ENCODE data around the gene LZIC. TPM values are rescaled to one million over a fixed set of nuclear protein-coding genes. Genes with fewer than 3 reads are reported as not detected.

LZIC gene
- polyA plus RNA-seq, 1 of the 3 experiments (the other 2 are of a cell fraction) = 9.6 TPM

GRCh38 chr1:9910423-9911178 is 32.6 kb downstream of the LZIC start:
- Histone ChIP-seq H3K79me2 (ENCODE audit: insufficient read depth) (peaks cover 30% of the 10 kb centered on the region), H3K4me1 (ENCODE audit: control insufficient read depth in 1 of 2, insufficient read depth in 2 of 2, low read depth in 1 of 2, low read length in 1 of 2) (peaks cover 4 to 10% of the 10 kb centered on the region in 2 experiments; a peak in 2 of 4 replicates), H3K27me3 (ENCODE audit: insufficient read depth) (no peaks in the 10 kb centered on the region), H3K27ac (ENCODE audit: low read depth in 2 of 2, low read length in 1 of 2) (peak overlapping the region; percentile 85 to 88), H3F3A (replicated peaks; ENCODE audit: insufficient read depth) (peaks cover 12% of the 10 kb centered on the region), H3K36me3 (replicated peaks in 1 of 2; ENCODE audit: control insufficient read depth in 1 of 2, insufficient read depth in 2 of 2, low read length in 1 of 2) (no peaks in the 10 kb centered on the region), H2AFZ (ENCODE audit: low read depth) (peak overlapping the region; percentile 93), H3K4me3 (ENCODE audit: low read depth in 2 of 2, low read length in 1 of 2) (peak overlapping the region; percentile 62 to 66), H3K4me2 (peak overlapping the region; percentile 92), H3K9me2 (no peaks in the 10 kb centered on the region), H3K9ac (peak overlapping the region; percentile 77), H3K9me3 (no peaks in the 10 kb centered on the region), H4K20me1 (ENCODE audit: insufficient read depth) (0 out of 2 replicates have a peak, but pooled peaks cover 2% of the 10 kb centered on the region)
- ChIA-PET CTCF (no interaction called here), POLR2A (interaction anchor here (0.6 to 1.2 kb wide), 5 partner anchors 8 to 299 kb away, joined by 3 to 5 read pairs (median 3); partner anchors contain the start of genes KIF1B, LZIC, NMNAT1 and UBE4B)
- peak; percentile 99 for DNase-seq
- under 1% methylated on average over 32 of the region's 45 CpGs for WGBS (ENCODE audit: low lambda C conversion rate)
- no peak for TF ChIP-seq SIN3A (IDR thresholded peaks at IDR 0.05; ENCODE audit: borderline replicate concordance, low read depth, low read length)
- TF ChIP-seq, protein P1, sequence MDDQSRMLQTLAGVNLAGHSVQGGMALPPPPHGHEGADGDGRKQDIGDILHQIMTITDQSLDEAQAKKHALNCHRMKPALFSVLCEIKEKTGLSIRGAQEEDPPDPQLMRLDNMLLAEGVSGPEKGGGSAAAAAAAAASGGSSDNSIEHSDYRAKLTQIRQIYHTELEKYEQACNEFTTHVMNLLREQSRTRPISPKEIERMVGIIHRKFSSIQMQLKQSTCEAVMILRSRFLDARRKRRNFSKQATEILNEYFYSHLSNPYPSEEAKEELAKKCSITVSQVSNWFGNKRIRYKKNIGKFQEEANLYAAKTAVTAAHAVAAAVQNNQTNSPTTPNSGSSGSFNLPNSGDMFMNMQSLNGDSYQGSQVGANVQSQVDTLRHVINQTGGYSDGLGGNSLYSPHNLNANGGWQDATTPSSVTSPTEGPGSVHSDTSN (IDR thresholded peaks at IDR 0.05) = no peak
- TF ChIP-seq TAF1 (IDR thresholded peaks at IDR 0.05; ENCODE audit: borderline replicate concordance, low read depth, low read length) = peak; percentile 58
- no peak for TF ChIP-seq USF1 (IDR thresholded peaks at IDR 0.05; ENCODE audit: borderline replicate concordance, low read depth)
- TF ChIP-seq FOSL2 (IDR thresholded peaks at IDR 0.05; ENCODE audit: borderline replicate concordance, low read depth) = no peak
- no peak for TF ChIP-seq RCOR1 (IDR thresholded peaks at IDR 0.05; ENCODE audit: low read length)
- TF ChIP-seq YY1 (IDR thresholded peaks at IDR 0.05; ENCODE audit: low read depth) = no peak
- no peak for TF ChIP-seq JUND (IDR thresholded peaks at IDR 0.05)
- TF ChIP-seq EZH2phosphoT487 (IDR thresholded peaks at IDR 0.05; ENCODE audit: borderline replicate concordance, low read depth) = no peak
- no peak for TF ChIP-seq RAD21 (IDR thresholded peaks at IDR 0.05; ENCODE audit: low read length)
- TF ChIP-seq TEAD4 (IDR thresholded peaks at IDR 0.05; ENCODE audit: borderline replicate concordance, insufficient read depth) = no peak
- TF ChIP-seq CHD2 (IDR thresholded peaks at IDR 0.05; ENCODE audit: low read length, partially characterized antibody) = peak; percentile 17
- peak; percentile 80 for TF ChIP-seq POLR2AphosphoS5 (IDR thresholded peaks at IDR 0.05; ENCODE audit: low read depth, low read length)
- TF ChIP-seq GATA2 (CRISPR knock-in tag; IDR thresholded peaks at IDR 0.05) = no peak
- peak; percentile 66 for TF ChIP-seq NRF1 (IDR thresholded peaks at IDR 0.05; ENCODE audit: low read depth, low read length)
- TF ChIP-seq GABPA (IDR thresholded peaks at IDR 0.05; ENCODE audit: low read depth) = no peak
- no peak for TF ChIP-seq TCF12 (IDR thresholded peaks at IDR 0.05)
- peak; percentile 83 for TF ChIP-seq MXI1 (IDR thresholded peaks at IDR 0.05; ENCODE audit: low read depth, low read length)
- TF ChIP-seq FOXM1 (IDR thresholded peaks at IDR 0.05; ENCODE audit: low read depth) = no peak
- TF ChIP-seq RFX5 (IDR thresholded peaks at IDR 0.05; ENCODE audit: low read length) = no peak
- TF ChIP-seq, protein P2, sequence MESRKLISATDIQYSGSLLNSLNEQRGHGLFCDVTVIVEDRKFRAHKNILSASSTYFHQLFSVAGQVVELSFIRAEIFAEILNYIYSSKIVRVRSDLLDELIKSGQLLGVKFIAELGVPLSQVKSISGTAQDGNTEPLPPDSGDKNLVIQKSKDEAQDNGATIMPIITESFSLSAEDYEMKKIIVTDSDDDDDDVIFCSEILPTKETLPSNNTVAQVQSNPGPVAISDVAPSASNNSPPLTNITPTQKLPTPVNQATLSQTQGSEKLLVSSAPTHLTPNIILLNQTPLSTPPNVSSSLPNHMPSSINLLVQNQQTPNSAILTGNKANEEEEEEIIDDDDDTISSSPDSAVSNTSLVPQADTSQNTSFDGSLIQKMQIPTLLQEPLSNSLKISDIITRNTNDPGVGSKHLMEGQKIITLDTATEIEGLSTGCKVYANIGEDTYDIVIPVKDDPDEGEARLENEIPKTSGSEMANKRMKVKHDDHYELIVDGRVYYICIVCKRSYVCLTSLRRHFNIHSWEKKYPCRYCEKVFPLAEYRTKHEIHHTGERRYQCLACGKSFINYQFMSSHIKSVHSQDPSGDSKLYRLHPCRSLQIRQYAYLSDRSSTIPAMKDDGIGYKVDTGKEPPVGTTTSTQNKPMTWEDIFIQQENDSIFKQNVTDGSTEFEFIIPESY (IDR thresholded peaks at IDR 0.05; ENCODE audit: borderline replicate concordance, low read depth) = no peak
- TF ChIP-seq FOXJ3 (CRISPR knock-in tag; IDR thresholded peaks at IDR 0.05) = no peak
- TF ChIP-seq MEF2A (IDR thresholded peaks at IDR 0.05; ENCODE audit: borderline replicate concordance, low read depth) = no peak
- no peak for TF ChIP-seq EP300 (IDR thresholded peaks at IDR 0.05; ENCODE audit: borderline replicate concordance in 1 of 2, low read depth in 1 of 2, low read length in 1 of 2)
- TF ChIP-seq ELF1 (IDR thresholded peaks at IDR 0.05) = no peak
- TF ChIP-seq REST (IDR thresholded peaks at IDR 0.05; ENCODE audit: low read depth, low read length) = no peak

All from SK-N-SH (cell line).